ENCODE data around the gene KLHL29.

DNA sequence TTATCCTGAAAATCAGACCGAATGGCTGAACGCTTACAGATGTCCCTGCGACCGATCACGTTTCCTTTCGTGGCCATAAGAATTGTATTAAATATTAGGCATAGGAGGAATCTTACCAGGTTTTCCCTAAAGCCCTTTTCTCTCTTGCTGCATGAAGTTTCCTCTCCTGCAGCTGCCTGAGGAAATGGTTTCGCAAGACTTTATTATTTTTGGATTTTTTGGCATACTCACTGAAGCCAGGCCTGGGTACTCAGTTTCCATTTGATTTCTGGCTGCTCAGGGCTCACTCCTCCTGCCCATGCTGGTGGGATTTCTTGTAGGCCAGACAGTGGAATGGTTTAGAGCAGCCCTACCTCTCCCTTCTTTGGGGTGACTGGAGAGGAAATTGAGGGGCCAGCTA, 114.0 kb downstream of the KLHL29 start:
- TF ChIP-seq GATAD2B (conservative IDR thresholded peaks at IDR 0.05; ENCODE audit: low read depth): no peak
- no peak for TF ChIP-seq GABPA (IDR thresholded peaks at IDR 0.05; ENCODE audit: low read depth)
- TF ChIP-seq, protein P1, sequence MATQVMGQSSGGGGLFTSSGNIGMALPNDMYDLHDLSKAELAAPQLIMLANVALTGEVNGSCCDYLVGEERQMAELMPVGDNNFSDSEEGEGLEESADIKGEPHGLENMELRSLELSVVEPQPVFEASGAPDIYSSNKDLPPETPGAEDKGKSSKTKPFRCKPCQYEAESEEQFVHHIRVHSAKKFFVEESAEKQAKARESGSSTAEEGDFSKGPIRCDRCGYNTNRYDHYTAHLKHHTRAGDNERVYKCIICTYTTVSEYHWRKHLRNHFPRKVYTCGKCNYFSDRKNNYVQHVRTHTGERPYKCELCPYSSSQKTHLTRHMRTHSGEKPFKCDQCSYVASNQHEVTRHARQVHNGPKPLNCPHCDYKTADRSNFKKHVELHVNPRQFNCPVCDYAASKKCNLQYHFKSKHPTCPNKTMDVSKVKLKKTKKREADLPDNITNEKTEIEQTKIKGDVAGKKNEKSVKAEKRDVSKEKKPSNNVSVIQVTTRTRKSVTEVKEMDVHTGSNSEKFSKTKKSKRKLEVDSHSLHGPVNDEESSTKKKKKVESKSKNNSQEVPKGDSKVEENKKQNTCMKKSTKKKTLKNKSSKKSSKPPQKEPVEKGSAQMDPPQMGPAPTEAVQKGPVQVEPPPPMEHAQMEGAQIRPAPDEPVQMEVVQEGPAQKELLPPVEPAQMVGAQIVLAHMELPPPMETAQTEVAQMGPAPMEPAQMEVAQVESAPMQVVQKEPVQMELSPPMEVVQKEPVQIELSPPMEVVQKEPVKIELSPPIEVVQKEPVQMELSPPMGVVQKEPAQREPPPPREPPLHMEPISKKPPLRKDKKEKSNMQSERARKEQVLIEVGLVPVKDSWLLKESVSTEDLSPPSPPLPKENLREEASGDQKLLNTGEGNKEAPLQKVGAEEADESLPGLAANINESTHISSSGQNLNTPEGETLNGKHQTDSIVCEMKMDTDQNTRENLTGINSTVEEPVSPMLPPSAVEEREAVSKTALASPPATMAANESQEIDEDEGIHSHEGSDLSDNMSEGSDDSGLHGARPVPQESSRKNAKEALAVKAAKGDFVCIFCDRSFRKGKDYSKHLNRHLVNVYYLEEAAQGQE (IDR thresholded peaks at IDR 0.05; ENCODE audit: low read depth, low read length): no peak
- TF ChIP-seq, protein P2, sequence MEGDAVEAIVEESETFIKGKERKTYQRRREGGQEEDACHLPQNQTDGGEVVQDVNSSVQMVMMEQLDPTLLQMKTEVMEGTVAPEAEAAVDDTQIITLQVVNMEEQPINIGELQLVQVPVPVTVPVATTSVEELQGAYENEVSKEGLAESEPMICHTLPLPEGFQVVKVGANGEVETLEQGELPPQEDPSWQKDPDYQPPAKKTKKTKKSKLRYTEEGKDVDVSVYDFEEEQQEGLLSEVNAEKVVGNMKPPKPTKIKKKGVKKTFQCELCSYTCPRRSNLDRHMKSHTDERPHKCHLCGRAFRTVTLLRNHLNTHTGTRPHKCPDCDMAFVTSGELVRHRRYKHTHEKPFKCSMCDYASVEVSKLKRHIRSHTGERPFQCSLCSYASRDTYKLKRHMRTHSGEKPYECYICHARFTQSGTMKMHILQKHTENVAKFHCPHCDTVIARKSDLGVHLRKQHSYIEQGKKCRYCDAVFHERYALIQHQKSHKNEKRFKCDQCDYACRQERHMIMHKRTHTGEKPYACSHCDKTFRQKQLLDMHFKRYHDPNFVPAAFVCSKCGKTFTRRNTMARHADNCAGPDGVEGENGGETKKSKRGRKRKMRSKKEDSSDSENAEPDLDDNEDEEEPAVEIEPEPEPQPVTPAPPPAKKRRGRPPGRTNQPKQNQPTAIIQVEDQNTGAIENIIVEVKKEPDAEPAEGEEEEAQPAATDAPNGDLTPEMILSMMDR (IDR thresholded peaks at IDR 0.05 in 2 of 3, conservative IDR thresholded peaks at IDR 0.05 in 1 of 3; ENCODE audit: control insufficient read depth in 2 of 3, extremely low read depth in 1 of 3, insufficient read depth in 1 of 3, low read depth in 3 of 3, low read length in 3 of 3): no peak
- TF ChIP-seq, protein P3, sequence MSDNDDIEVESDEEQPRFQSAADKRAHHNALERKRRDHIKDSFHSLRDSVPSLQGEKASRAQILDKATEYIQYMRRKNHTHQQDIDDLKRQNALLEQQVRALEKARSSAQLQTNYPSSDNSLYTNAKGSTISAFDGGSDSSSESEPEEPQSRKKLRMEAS (IDR thresholded peaks at IDR 0.05; ENCODE audit: low read depth, low read length): no peak
- no peak for TF ChIP-seq DPF2 (IDR thresholded peaks at IDR 0.05)
